Panc1 (cell line): ENCODE measurements around the gene KDM1A. TPM values are rescaled to one million over a fixed set of nuclear protein-coding genes. Genes with fewer than 3 reads are reported as not detected.

Source experiments
- ATAC-seq: fragments of 200-7000 bp; cut with Tn5 transposase; 2 replicates; pipeline ENCODE4 v1.9.1; 2020; ENCODE audit warnings: mild to moderate bottlenecking, moderate library complexity
- BruUV-seq: library from RNA; stranded (reverse); fragments of 400-500 nt; replicated peaks from 2 replicates; lab custom pipeline; 2021; lab: Mats Ljungman, UMichigan
- CTCF ChIA-PET: fragments of 300-600 bp; sonication (Branson Sonifier 250); formaldehyde crosslinking; loops from one replicate; lab custom pipeline; 2022; ENCODE audit warnings: antibody characterized with exemption; lab: Charles Lee
- POLR2A ChIA-PET: fragments of 300-600 bp; sonication (Branson Sonifier 250); formaldehyde crosslinking; loops from one replicate; lab custom pipeline; 2022; ENCODE audit warnings: antibody characterized with exemption; lab: Charles Lee
- DNase-seq: peaks from one replicate; pipeline ENCODE4 v3.0.0-alpha.2; 2010; ENCODE audit warnings: low read depth, low spot score
- H3K27ac ChIP-seq: 2 replicates; pipeline ENCODE4 v1.5.1; 2011; ENCODE audit warnings: mild to moderate bottlenecking, low read length, inconsistent platforms
- H3K27me3 ChIP-seq: fragments of 200-500 bp; sonication (Bioruptor generic); 2 replicates; pipeline ENCODE4 v1.6.0; 2014; ENCODE audit warnings: low read length, inconsistent platforms; ENCODE audit not compliant: control insufficient read depth, insufficient read depth
- H3K36me3 ChIP-seq: fragments of 200-500 bp; sonication (Bioruptor generic); 2 replicates; pipeline ENCODE4 v1.5.1; 2014; ENCODE audit warnings: inconsistent platforms, mild to moderate bottlenecking, low read length, moderate library complexity; ENCODE audit not compliant: control insufficient read depth, insufficient read depth
- H3K4me1 ChIP-seq: 2 replicates; pipeline ENCODE4 v1.5.1; 2011; ENCODE audit warnings: inconsistent platforms, mild to moderate bottlenecking, low read length, moderate library complexity; ENCODE audit not compliant: control insufficient read depth, insufficient read depth
- H3K4me3 ChIP-seq, 2 experiments: 2 replicates each; pipeline ENCODE4 v1.5.1; 2011 to 2012; ENCODE audit warnings: low read depth in 2 of 2, low read length in 2 of 2, mild to moderate bottlenecking in 2 of 2, inconsistent platforms in 1 of 2, moderate library complexity in 1 of 2
- H3K9me3 ChIP-seq: fragments of 200-500 bp; sonication (Bioruptor generic); 2 replicates; pipeline ENCODE4 v1.5.1; 2014; ENCODE audit warnings: low read depth, mild to moderate bottlenecking, inconsistent platforms, low read length, moderate library complexity; ENCODE audit not compliant: control insufficient read depth, insufficient read depth
- POLR2AphosphoS5 ChIP-seq: IDR thresholded peaks from 2 replicates; pipeline ENCODE4 v1.6.1; 2012; ENCODE audit warnings: mild to moderate bottlenecking, low read depth, low read length, moderate library complexity
- SIN3A ChIP-seq: IDR thresholded peaks from 2 replicates; pipeline ENCODE4 v1.6.1; 2012; ENCODE audit warnings: low read depth, mild to moderate bottlenecking, low read length, moderate library complexity, borderline replicate concordance; ENCODE audit not compliant: insufficient read depth
- TCF7L2 ChIP-seq: IDR thresholded peaks from 2 replicates; pipeline ENCODE4 v1.6.1; 2011; ENCODE audit warnings: mild to moderate bottlenecking, low read depth, low read length, inconsistent platforms
- in situ Hi-C: cut with HindIII; loops from 2 replicates; pipeline ENCODE4 v1.10.0; 2016; ENCODE audit warnings: low sequenced_read_pairs, low pct_unique_long_range_greater_than_20kb
- intact Hi-C: fragments of 100-400 bp; cut with micrococcal nuclease; formaldehyde crosslinking; loops from one replicate; pipeline ENCODE4 v1.10.0; 2022; ENCODE audit not compliant: unreplicated experiment
- total RNA-seq: library from RNA; stranded (reverse); gene quantifications from one replicate; pipeline ENCODE4 v1.2.1, GENCODE V29; 2021; ENCODE audit not compliant: unreplicated experiment
- TF ChIP-seq, protein P1 (sequence below): fragments of 450-650 bp; IDR thresholded peaks from 2 replicates; pipeline ENCODE4 v1.5.1; 2017; ENCODE audit warnings: mild to moderate bottlenecking
- TF ChIP-seq, protein P2 (sequence below), 2 experiments: IDR thresholded peaks; 2 replicates each; pipeline ENCODE4 v1.6.1; 2011 to 2012; ENCODE audit warnings: low read depth in 2 of 2, control low read depth in 1 of 2, low read length in 1 of 2, mild to moderate bottlenecking in 1 of 2, moderate library complexity in 1 of 2; ENCODE audit not compliant: insufficient read depth in 1 of 2

Gene KDM1A
- total RNA-seq, 1 experiment from 2014 or later, result 120 TPM

DNA sequence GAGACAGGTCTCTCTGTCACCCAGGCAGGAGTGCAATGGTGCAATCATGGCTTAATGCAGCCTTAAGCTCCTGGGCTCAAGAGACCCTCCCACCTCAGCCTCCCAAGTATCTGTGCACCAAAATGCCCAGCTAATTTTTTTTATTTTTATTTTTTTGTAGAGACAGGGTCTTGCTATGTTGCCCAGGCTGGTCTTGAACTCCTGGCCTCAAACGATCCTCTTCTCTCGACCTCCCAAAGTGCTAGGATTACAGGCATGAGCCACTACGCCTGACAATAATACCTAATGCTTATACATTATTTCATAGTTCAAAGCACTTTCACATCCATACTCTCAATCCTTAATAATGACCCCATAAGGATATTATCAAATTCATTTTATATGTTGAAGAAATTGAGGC lies 101.1 kb downstream of the KDM1A start:
- CTCF ChIA-PET, result interaction anchor here (0.8 kb wide), 1 partner anchor 9 kb away, joined by 6 read pairs; no protein-coding TSS in a partner anchor
- Histone ChIP-seq H3K4me3 (no peak overlapping the region; a peak in 1 of 4 replicates), H3K27ac (peak overlapping the region; percentile 76), H3K27me3 (no peaks in the 10 kb centered on the region), H3K36me3 (no peaks in the 10 kb centered on the region), H3K9me3 (no peaks in the 10 kb centered on the region), H3K4me1 (peaks cover 37% of the 10 kb centered on the region)
- in situ Hi-C loops (no loop called here), intact Hi-C loops (no loop called here)
- DNase-seq (no peak), ATAC-seq (peak; percentile 31; the same call in 1 of the 2 replicates)
- POLR2A ChIA-PET, result interaction anchor here (0.6 kb wide), 2 partner anchors 40 to 104 kb away, joined by 3 to 5 read pairs; no protein-coding TSS in a partner anchor
- BruUV-seq, result no TSS peak
- TF ChIP-seq TCF7L2, result no peak
- TF ChIP-seq SIN3A, result no peak
- no peak for TF ChIP-seq POLR2AphosphoS5
- TF ChIP-seq, protein P1, sequence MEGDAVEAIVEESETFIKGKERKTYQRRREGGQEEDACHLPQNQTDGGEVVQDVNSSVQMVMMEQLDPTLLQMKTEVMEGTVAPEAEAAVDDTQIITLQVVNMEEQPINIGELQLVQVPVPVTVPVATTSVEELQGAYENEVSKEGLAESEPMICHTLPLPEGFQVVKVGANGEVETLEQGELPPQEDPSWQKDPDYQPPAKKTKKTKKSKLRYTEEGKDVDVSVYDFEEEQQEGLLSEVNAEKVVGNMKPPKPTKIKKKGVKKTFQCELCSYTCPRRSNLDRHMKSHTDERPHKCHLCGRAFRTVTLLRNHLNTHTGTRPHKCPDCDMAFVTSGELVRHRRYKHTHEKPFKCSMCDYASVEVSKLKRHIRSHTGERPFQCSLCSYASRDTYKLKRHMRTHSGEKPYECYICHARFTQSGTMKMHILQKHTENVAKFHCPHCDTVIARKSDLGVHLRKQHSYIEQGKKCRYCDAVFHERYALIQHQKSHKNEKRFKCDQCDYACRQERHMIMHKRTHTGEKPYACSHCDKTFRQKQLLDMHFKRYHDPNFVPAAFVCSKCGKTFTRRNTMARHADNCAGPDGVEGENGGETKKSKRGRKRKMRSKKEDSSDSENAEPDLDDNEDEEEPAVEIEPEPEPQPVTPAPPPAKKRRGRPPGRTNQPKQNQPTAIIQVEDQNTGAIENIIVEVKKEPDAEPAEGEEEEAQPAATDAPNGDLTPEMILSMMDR, result no peak
- TF ChIP-seq, protein P2, sequence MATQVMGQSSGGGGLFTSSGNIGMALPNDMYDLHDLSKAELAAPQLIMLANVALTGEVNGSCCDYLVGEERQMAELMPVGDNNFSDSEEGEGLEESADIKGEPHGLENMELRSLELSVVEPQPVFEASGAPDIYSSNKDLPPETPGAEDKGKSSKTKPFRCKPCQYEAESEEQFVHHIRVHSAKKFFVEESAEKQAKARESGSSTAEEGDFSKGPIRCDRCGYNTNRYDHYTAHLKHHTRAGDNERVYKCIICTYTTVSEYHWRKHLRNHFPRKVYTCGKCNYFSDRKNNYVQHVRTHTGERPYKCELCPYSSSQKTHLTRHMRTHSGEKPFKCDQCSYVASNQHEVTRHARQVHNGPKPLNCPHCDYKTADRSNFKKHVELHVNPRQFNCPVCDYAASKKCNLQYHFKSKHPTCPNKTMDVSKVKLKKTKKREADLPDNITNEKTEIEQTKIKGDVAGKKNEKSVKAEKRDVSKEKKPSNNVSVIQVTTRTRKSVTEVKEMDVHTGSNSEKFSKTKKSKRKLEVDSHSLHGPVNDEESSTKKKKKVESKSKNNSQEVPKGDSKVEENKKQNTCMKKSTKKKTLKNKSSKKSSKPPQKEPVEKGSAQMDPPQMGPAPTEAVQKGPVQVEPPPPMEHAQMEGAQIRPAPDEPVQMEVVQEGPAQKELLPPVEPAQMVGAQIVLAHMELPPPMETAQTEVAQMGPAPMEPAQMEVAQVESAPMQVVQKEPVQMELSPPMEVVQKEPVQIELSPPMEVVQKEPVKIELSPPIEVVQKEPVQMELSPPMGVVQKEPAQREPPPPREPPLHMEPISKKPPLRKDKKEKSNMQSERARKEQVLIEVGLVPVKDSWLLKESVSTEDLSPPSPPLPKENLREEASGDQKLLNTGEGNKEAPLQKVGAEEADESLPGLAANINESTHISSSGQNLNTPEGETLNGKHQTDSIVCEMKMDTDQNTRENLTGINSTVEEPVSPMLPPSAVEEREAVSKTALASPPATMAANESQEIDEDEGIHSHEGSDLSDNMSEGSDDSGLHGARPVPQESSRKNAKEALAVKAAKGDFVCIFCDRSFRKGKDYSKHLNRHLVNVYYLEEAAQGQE (IDR thresholded peaks at IDR 0.05; ENCODE audit: insufficient read depth in 1 of 2, low read depth in 2 of 2, low read length in 1 of 2), result no peak

DNA sequence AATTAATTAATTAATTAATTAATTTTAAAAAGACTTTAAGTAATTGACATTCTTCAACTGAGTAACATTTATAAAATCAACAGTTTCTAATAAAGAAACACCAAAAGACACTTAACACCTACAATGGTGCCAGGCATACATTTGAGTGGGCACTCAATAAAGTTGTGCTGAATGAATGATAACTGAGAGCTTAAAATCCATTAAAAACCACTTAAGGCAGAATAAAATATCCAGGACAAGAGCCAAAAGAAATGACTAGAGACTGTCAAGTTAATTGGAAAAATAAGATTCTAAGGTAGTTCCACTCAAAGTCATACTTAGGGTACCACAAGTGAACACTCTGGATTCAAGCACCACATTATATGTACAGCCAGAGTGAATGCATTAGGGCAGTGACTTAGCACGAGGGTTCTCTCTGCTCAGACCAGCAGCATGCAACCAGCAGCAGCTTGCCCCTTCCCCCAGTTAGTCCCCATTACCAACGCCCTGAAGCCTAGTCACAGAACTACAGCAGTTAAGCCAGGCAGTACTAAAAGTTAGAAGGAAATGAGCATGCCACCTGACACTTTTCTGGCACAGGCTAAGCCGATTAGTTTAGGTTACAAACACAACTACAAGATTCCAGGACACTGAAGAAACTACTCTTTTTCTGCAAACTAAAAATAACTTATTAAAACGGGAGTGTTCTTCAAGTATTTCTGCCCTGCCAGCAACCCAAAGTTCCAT lies 102.9 kb downstream of the KDM1A start:
- ChIA-PET CTCF (interaction anchor here (0.9 kb wide), 1 partner anchor 13 kb away, joined by 3 read pairs; no protein-coding TSS in a partner anchor), POLR2A (no interaction called here)
- peaks cover 53% of the 10 kb centered on the region for H3K4me1 ChIP-seq
- ATAC-seq (peak; percentile 61), DNase-seq (no peak)
- in situ Hi-C loops (no loop called here), intact Hi-C loops (no loop called here)
- no TSS peak for BruUV-seq
- no peaks in the 10 kb centered on the region for H3K36me3 ChIP-seq
- no peak overlapping the region for H3K4me3 ChIP-seq
- H3K9me3 ChIP-seq, result no peaks in the 10 kb centered on the region
- TF ChIP-seq, protein P2 (IDR thresholded peaks at IDR 0.05; ENCODE audit: insufficient read depth in 1 of 2, low read depth in 2 of 2, low read length in 1 of 2), result no peak
- TF ChIP-seq, protein P1, result no peak
- TF ChIP-seq SIN3A (no peak), TCF7L2 (no peak), POLR2AphosphoS5 (no peak)
- peak overlapping the region; percentile 5 for H3K27ac ChIP-seq
- H3K27me3 ChIP-seq, result no peaks in the 10 kb centered on the region
